H9 (cell line): ENCODE data around the gene PARP6. TPM values are rescaled to one million over a fixed set of nuclear protein-coding genes. Genes with fewer than 3 reads are reported as not detected.

Experiments used
- DNase-seq: peaks from one replicate; pipeline ENCODE4 v3.0.0-alpha.2; 2017
- H2AFZ ChIP-seq: one replicate; pipeline ENCODE4 v1.6.1; 2013; ENCODE audit warnings: mild to moderate bottlenecking, low read length, control low read depth, moderate library complexity
- H2AK5ac ChIP-seq: 2 replicates; pipeline ENCODE4 v1.6.1; 2013; ENCODE audit warnings: low read length, control low read depth, mixed read lengths; ENCODE audit not compliant: insufficient read length
- H2BK120ac ChIP-seq: one replicate; pipeline ENCODE4 v1.6.1; 2013; ENCODE audit warnings: low read depth, mild to moderate bottlenecking, low read length, control low read depth, inconsistent platforms; ENCODE audit not compliant: poor library complexity, severe bottlenecking
- H2BK12ac ChIP-seq: 2 replicates; pipeline ENCODE4 v1.6.1; 2013; ENCODE audit warnings: low read length, control low read depth, mixed read lengths, low read depth; ENCODE audit not compliant: insufficient read length
- H2BK15ac ChIP-seq: 2 replicates; pipeline ENCODE4 v1.6.1; 2013; ENCODE audit warnings: low read depth, low read length, control low read depth
- H2BK20ac ChIP-seq: one replicate; pipeline ENCODE4 v1.6.1; 2013; ENCODE audit warnings: low read depth, mild to moderate bottlenecking, low read length, control low read depth, inconsistent platforms; ENCODE audit not compliant: poor library complexity, severe bottlenecking
- H2BK5ac ChIP-seq: 2 replicates; pipeline ENCODE4 v1.6.1; 2013; ENCODE audit warnings: low read length, control low read depth, mixed read lengths; ENCODE audit not compliant: insufficient read length
- H3K14ac ChIP-seq: 2 replicates; pipeline ENCODE4 v1.6.1; 2013; ENCODE audit warnings: low read length, control low read depth; ENCODE audit not compliant: insufficient read depth
- H3K18ac ChIP-seq: 2 replicates; pipeline ENCODE4 v1.6.1; 2013; ENCODE audit warnings: low read depth, mild to moderate bottlenecking, mixed read lengths, low read length, control low read depth; ENCODE audit not compliant: insufficient read length
- H3K23ac ChIP-seq: 2 replicates; pipeline ENCODE4 v1.6.1; 2013; ENCODE audit warnings: low read length, control low read depth, mixed read lengths, low read depth; ENCODE audit not compliant: insufficient read length
- H3K23me2 ChIP-seq: 2 replicates; pipeline ENCODE4 v1.6.1; 2013; ENCODE audit warnings: low read depth, mild to moderate bottlenecking, mixed read lengths, low read length, control low read depth; ENCODE audit not compliant: insufficient read length, poor library complexity, severe bottlenecking
- H3K27ac ChIP-seq: 2 replicates; pipeline ENCODE4 v1.5.1; 2013; ENCODE audit warnings: low read length, control low read depth, mixed read lengths, low read depth; ENCODE audit not compliant: insufficient read length
- H3K27me3 ChIP-seq: 2 replicates; pipeline ENCODE4 v1.6.1; 2013; ENCODE audit warnings: low read length, control low read depth, inconsistent platforms; ENCODE audit not compliant: insufficient read depth
- H3K4ac ChIP-seq: 2 replicates; pipeline ENCODE4 v1.6.1; 2013; ENCODE audit warnings: low read depth, mild to moderate bottlenecking, control low read depth, inconsistent platforms, low read length, moderate library complexity
- H3K4me1 ChIP-seq: 2 replicates; pipeline ENCODE4 v1.6.1; 2013; ENCODE audit warnings: low read length, control low read depth, inconsistent platforms; ENCODE audit not compliant: insufficient read depth
- H3K4me2 ChIP-seq: 2 replicates; pipeline ENCODE4 v1.6.1; 2013; ENCODE audit warnings: low read length, control low read depth, mixed read lengths; ENCODE audit not compliant: insufficient read length, insufficient read depth
- H3K56ac ChIP-seq: 2 replicates; pipeline ENCODE4 v1.6.1; 2013; ENCODE audit warnings: low read depth, mild to moderate bottlenecking, mixed read lengths, low read length, control low read depth; ENCODE audit not compliant: insufficient read length
- H3K79me1 ChIP-seq: 2 replicates; pipeline ENCODE4 v1.6.1; 2013; ENCODE audit warnings: low read depth, mild to moderate bottlenecking, moderate library complexity, low read length, control low read depth, inconsistent platforms; ENCODE audit not compliant: insufficient read depth, poor library complexity, severe bottlenecking
- H3K79me2 ChIP-seq: 2 replicates; pipeline ENCODE4 v1.6.1; 2013; ENCODE audit warnings: low read length, control low read depth, inconsistent platforms; ENCODE audit not compliant: insufficient read depth
- H3K9ac ChIP-seq: 2 replicates; pipeline ENCODE4 v1.6.1; 2013; ENCODE audit warnings: low read length, control low read depth, mixed read lengths; ENCODE audit not compliant: insufficient read length; ENCODE audit errors: extremely low read depth
- H3K9me3 ChIP-seq: one replicate; pipeline ENCODE4 v1.6.1; 2013; ENCODE audit warnings: low read depth, low read length, inconsistent platforms; ENCODE audit not compliant: control insufficient read depth
- H3T11ph ChIP-seq: one replicate; pipeline ENCODE4 v1.6.1; 2013; ENCODE audit warnings: mild to moderate bottlenecking, low read length, control low read depth, inconsistent platforms
- H4K20me1 ChIP-seq: one replicate; pipeline ENCODE4 v1.6.1; 2013; ENCODE audit not compliant: control insufficient read depth, insufficient read length, insufficient read depth
- H4K5ac ChIP-seq: 2 replicates; pipeline ENCODE4 v1.6.1; 2013; ENCODE audit warnings: low read depth, mild to moderate bottlenecking, mixed read lengths, low read length, control low read depth; ENCODE audit not compliant: insufficient read length
- H4K8ac ChIP-seq: replicated peaks from 2 replicates; pipeline ENCODE4 v1.6.1; 2013; ENCODE audit warnings: low read length, control low read depth, mixed read lengths, low read depth; ENCODE audit not compliant: insufficient read length
- H4K91ac ChIP-seq: 2 replicates; pipeline ENCODE4 v1.6.1; 2013; ENCODE audit warnings: low read depth, mild to moderate bottlenecking, moderate library complexity, mixed read lengths, low read length, control low read depth; ENCODE audit not compliant: insufficient read length
- H3K27ac Mint-ChIP-seq, 3 experiments: 2 replicates in 2 of 3; 3 replicates in 1 of 3; pipeline ENCODE4 v1.8.0; 2020 to 2021; ENCODE audit warnings: mixed read lengths in 3 of 3, mild to moderate bottlenecking in 1 of 3, moderate library complexity in 1 of 3
- H3K27me3 Mint-ChIP-seq: 2 replicates; pipeline ENCODE4 v1.8.0; 2021; ENCODE audit warnings: low read depth, mild to moderate bottlenecking, moderate library complexity, mixed read lengths
- H3K36me3 Mint-ChIP-seq, 3 experiments: 2 replicates in 2 of 3; 3 replicates in 1 of 3; pipeline ENCODE4 v1.8.0; 2020 to 2021; ENCODE audit warnings: low read depth in 3 of 3, mixed read lengths in 3 of 3; ENCODE audit not compliant: insufficient read depth in 1 of 3
- H3K4me1 Mint-ChIP-seq, 2 experiments: 2 replicates each; pipeline ENCODE4 v1.8.0; 2020; ENCODE audit warnings: mixed read lengths in 2 of 2
- H3K4me3 Mint-ChIP-seq, 2 experiments: 2 replicates in 1 of 2; 3 replicates in 1 of 2; pipeline ENCODE4 v1.8.0; 2020 to 2021; ENCODE audit warnings: mild to moderate bottlenecking in 2 of 2, mixed read lengths in 2 of 2, moderate library complexity in 1 of 2
- H3K9me3 Mint-ChIP-seq, 2 experiments: 2 replicates in 1 of 2; 3 replicates in 1 of 2; pipeline ENCODE4 v1.8.0; 2020; ENCODE audit warnings: mild to moderate bottlenecking in 2 of 2, mixed read lengths in 2 of 2, moderate library complexity in 1 of 2
- WGBS: extraction: QIAGEN DNeasy Blood & Tissue Kit; methylation state at CpG from one replicate; pipeline ENCODE4 v1.1.7; 2013; ENCODE audit warnings: missing lambda C conversion rate, low lambda C conversion rate, mixed read lengths; ENCODE audit not compliant: insufficient read length; ENCODE audit errors: extremely low coverage; 5-methylcytosine and 5-hydroxymethylcytosine counted together
- total RNA-seq: library from RNA; stranded (reverse); gene quantifications from 2 replicates; pipeline ENCODE4 v1.2.1, GENCODE V29; 2021
- TF ChIP-seq, protein P1 (sequence below): fragments of 200-600 bp; sonication (generic); conservative IDR thresholded peaks from 3 replicates; pipeline ENCODE4 v1.8.0; 2021; ENCODE audit warnings: antibody characterized with exemption, mild to moderate bottlenecking

Gene PARP6
- total RNA-seq, 1 experiment from 2014 or later, result 54.4 TPM

DNA sequence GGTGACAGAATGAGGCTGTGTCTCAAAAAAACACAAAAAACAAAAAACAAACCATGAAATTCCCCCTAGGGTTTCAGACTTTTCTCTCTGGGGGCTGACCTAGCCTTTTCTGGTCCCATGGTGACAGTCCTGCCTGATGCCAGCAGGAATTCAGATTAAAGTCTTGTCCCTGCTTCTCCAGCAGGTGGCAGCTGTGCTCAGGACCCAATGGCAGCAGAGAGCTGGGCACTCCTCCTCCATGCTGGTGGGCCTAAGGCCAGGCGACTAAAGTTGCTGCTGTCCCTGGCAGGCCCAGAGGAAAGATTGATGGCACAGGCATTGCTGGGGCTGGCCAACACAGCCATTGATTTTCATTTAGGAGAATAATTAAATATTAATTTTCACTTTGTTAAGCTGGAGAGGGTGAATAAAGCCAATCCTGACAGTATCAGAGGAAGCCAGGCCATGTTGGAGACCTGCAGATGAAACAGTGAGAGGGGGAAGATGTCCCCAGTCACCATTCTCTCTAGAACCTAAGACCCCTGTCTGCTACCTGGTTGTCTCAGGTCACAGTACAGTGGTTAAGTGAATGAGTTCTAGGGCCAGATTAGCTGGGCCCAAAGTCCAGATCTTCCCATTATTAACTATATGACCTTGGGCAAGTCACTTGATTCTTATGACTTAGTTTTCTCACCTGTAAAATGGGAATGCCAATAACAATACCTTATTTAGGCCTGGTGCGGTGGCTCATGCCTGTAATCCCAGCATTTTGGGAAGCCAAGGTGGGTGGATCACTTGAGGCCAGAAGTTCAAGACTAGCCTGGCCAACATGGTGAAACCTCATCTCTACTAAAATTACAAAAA, 40.5 kb upstream of the PARP6 start:
- no peaks in the 10 kb centered on the region; the same call in 1 of the 2 replicates for H3K27me3 ChIP-seq

More for the DNA sequence above, 40.5 kb upstream of the PARP6 start:
- H3K4me2 ChIP-seq, result no peak overlapping the region
- no peak overlapping the region for H4K91ac ChIP-seq
- H3K79me1 ChIP-seq, result no peaks in the 10 kb centered on the region
- TF ChIP-seq, protein P1, sequence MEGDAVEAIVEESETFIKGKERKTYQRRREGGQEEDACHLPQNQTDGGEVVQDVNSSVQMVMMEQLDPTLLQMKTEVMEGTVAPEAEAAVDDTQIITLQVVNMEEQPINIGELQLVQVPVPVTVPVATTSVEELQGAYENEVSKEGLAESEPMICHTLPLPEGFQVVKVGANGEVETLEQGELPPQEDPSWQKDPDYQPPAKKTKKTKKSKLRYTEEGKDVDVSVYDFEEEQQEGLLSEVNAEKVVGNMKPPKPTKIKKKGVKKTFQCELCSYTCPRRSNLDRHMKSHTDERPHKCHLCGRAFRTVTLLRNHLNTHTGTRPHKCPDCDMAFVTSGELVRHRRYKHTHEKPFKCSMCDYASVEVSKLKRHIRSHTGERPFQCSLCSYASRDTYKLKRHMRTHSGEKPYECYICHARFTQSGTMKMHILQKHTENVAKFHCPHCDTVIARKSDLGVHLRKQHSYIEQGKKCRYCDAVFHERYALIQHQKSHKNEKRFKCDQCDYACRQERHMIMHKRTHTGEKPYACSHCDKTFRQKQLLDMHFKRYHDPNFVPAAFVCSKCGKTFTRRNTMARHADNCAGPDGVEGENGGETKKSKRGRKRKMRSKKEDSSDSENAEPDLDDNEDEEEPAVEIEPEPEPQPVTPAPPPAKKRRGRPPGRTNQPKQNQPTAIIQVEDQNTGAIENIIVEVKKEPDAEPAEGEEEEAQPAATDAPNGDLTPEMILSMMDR, result peak; percentile 85
- no peak overlapping the region for H3K27ac ChIP-seq
- H3K18ac ChIP-seq, result no peak overlapping the region
- H3K4ac ChIP-seq, result no peak overlapping the region
- no peaks in the 10 kb centered on the region for H3K9me3 ChIP-seq
- no peak overlapping the region for H4K5ac ChIP-seq
- H2BK12ac ChIP-seq, result no peak overlapping the region
- peak; percentile 86 for DNase-seq
- H3K36me3 Mint-ChIP-seq, result no peaks in the 10 kb centered on the region
- H3K14ac ChIP-seq, result no peak overlapping the region
- no peak overlapping the region for H2BK20ac ChIP-seq
- no peaks in the 10 kb centered on the region for H3K4me1 ChIP-seq
- no peaks in the 10 kb centered on the region for H3K23me2 ChIP-seq
- no peak overlapping the region for H3T11ph ChIP-seq
- no CpG with 5 or more reads among the region's 2 CpGs for WGBS
- no peak overlapping the region for H2AFZ ChIP-seq
- H2BK120ac ChIP-seq, result no peak overlapping the region
- H4K20me1 ChIP-seq, result no peaks in the 10 kb centered on the region
- H3K79me2 ChIP-seq, result no peaks in the 10 kb centered on the region
- no peaks in the 10 kb centered on the region for H3K4me1 Mint-ChIP-seq
- no peak overlapping the region for H3K56ac ChIP-seq
- H3K27me3 Mint-ChIP-seq, result peaks cover 61% of the 10 kb centered on the region
- H3K27ac Mint-ChIP-seq, result no peak overlapping the region
- no peak overlapping the region for H3K23ac ChIP-seq
- no peak overlapping the region for H2BK5ac ChIP-seq
- H2AK5ac ChIP-seq, result no peak overlapping the region
- H3K9ac ChIP-seq, result no peak overlapping the region
- H3K9me3 Mint-ChIP-seq, result no peaks in the 10 kb centered on the region
- H3K4me3 Mint-ChIP-seq, result no peak overlapping the region
- no peak overlapping the region for H2BK15ac ChIP-seq
- H4K8ac ChIP-seq, result no peak overlapping the region
